Naive B cell (primary cell): ENCODE measurements around the gene SAG. TPM values are rescaled to one million over a fixed set of nuclear protein-coding genes. Genes with fewer than 3 reads are reported as not detected.
"Not testable (repeated sequence)": the region's sequence is repeated elsewhere in the genome, so short reads cannot be mapped to it uniquely, and the experiment has no call there.

Experiments used
- ATAC-seq, 2 donors: fragments of 150-1000 bp; cut with Tn5 transposase; 2 replicates each; pipeline ENCODE4 v1.10.0; 2021; ENCODE audit warnings: low read depth in 2 of 2, mild to moderate bottlenecking in 2 of 2, moderate library complexity in 2 of 2
- DNase-seq: peaks from one replicate; pipeline ENCODE4 v3.0.0; 2022
- H3K27ac Mint-ChIP-seq, 6 donors: one replicate each; pipeline ENCODE4 v1.8.0; 2020 to 2022; ENCODE audit warnings: mild to moderate bottlenecking in 6 of 6, mixed read lengths in 6 of 6, moderate library complexity in 5 of 6, inconsistent platforms in 2 of 6
- H3K27me3 Mint-ChIP-seq, 3 donors: one replicate each; pipeline ENCODE4 v1.8.0; 2021 to 2022; ENCODE audit warnings: mixed read lengths in 3 of 3, mild to moderate bottlenecking in 1 of 3
- H3K36me3 Mint-ChIP-seq, 2 donors: one replicate each; pipeline ENCODE4 v1.8.0; 2020 to 2022; ENCODE audit warnings: mixed read lengths in 2 of 2, inconsistent platforms in 1 of 2, mild to moderate bottlenecking in 1 of 2
- H3K4me1 Mint-ChIP-seq, 3 donors: one replicate each; pipeline ENCODE4 v1.8.0; 2020 to 2022; ENCODE audit warnings: mixed read lengths in 3 of 3, inconsistent platforms in 1 of 3, mild to moderate bottlenecking in 1 of 3, moderate library complexity in 1 of 3
- H3K4me3 Mint-ChIP-seq, 8 donors: one replicate each; pipeline ENCODE4 v1.8.0; 2020 to 2022; ENCODE audit warnings: mild to moderate bottlenecking in 8 of 8, mixed read lengths in 8 of 8, moderate library complexity in 8 of 8, inconsistent platforms in 2 of 8
- H3K9me3 Mint-ChIP-seq, 7 donors: one replicate each; pipeline ENCODE4 v1.8.0; 2020 to 2022; ENCODE audit warnings: mixed read lengths in 7 of 7, mild to moderate bottlenecking in 5 of 7, inconsistent platforms in 2 of 7, moderate library complexity in 1 of 7
- polyA plus RNA-seq, 6 donors: library from polyadenylated mRNA; unstranded; fragments of 300-500 nt; fragmentation: Illumina TruSeq; gene quantifications; one replicate each; pipeline ENCODE4 v1.2.3, GENCODE V29; 2021; ENCODE audit warnings: low read depth in 6 of 6

SAG gene
- polyA plus RNA-seq, 6 donors from 2014 or later: not detected

DNA sequence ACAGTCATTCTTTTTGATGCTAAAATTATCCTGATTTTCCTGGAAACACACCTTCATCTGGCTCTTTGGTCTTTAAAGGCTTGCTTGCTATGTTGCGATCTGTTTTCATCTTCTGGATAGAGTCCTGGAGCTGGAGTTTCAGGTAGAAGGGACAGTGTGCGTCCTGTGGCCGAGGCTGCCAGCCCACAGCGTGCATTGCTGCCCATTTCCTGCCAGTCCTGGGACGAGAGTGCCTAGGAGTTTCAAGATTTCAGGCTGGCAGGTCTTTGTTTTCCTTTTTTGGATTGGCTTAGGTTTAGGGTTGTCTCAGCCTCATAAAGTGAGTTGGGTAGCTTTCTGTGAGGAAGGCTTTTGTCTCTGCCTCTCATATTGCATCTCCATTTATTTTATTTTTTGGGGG lies 61.1 kb downstream of the SAG start:
- Mint-ChIP-seq H3K4me3 (peak overlapping the region; percentile 2 to 60 (median 50)), H3K27me3 (no peaks in the 10 kb centered on the region), H3K4me1 (peaks cover 63 to 91% (median 90%) of the 10 kb centered on the region in 3 donors), H3K36me3 (peaks cover 28 to 31% of the 10 kb centered on the region in 2 donors), H3K9me3 (peaks cover 2 to 12% (median 9%) of the 10 kb centered on the region in 7 donors), H3K27ac (peak overlapping the region in 5 of 6 donors; percentile 56 to 97 (median 93))
- ATAC-seq: no peak
- no peak for DNase-seq

DNA sequence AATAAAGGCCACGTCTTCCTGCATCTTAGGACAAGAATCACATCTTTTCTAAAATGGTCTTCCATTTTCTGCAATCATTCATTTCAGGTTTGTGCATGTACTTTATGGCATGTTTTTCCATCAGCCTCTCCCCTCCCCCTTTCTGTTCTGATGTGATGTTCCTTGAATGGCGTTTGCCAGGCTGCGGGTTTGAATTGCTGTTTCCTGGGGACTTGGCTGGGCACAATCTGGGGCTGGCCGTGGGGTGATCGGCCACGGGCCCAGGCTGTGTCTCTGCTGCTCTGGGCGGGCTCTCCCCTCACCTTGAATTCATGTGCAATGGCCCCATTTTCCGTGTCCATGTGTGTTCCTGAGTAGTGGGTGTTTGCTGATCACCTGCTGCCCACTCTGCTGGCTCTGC lies 61.8 kb downstream of the SAG start:
- no peak for DNase-seq
- Mint-ChIP-seq H3K27me3 (no peaks in the 10 kb centered on the region), H3K4me3 (peak overlapping the region in 7 of 8 donors; percentile 2 to 85 (median 74)), H3K36me3 (peaks cover 21 to 24% of the 10 kb centered on the region in 2 donors), H3K27ac (peak overlapping the region; percentile 87 to 97 (median 92)), H3K4me1 (peaks cover 58 to 92% (median 84%) of the 10 kb centered on the region in 3 donors), H3K9me3 (peaks cover 0 to 5% (median 3%) of the 10 kb centered on the region in 7 donors)
- no peak for ATAC-seq

DNA sequence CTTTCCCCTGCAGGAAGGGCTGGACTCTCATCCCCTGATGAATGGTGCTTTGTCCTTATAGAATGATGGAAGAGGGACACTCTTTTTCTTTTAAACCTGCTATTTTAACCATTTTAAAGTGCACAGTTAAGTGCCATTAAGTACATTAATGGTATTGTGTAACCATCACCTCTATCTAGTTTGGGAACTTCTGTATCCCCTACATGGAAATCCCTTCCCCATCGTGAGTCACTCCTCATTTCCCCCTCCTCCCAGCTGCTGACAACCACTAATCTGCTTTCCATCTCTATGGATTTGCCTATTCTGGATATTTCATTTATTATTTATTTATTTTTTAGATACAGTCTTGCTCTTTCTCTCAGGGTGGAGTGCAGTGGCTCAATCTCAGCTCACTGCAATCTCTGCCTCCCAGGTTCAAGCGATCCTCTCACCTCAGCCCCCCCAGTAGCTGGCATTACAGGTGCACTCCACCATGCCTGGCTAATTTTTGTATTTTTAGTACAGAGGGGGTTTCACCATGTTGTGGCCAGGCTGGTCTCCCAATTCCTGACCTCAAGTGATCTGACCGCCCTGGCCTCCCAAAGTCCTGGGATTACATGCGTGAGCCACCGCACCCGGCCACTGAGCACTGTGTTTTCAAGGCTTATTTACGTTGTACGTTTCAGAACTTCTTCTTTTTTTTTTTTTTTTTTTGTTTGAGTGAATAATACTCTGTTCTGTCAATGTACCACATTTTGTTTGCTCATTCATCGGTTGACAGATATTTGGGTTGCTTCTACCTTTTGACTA lies 62.5 kb downstream of the SAG start:
- Mint-ChIP-seq H3K36me3 (peaks cover 16 to 18% of the 10 kb centered on the region in 2 donors), H3K9me3 (peaks cover 0 to 2% (median 0%) of the 10 kb centered on the region in 7 donors), H3K4me1 (peaks cover 55 to 95% (median 84%) of the 10 kb centered on the region in 3 donors), H3K27ac (peak overlapping the region; percentile 83 to 94 (median 92)), H3K4me3 (peak overlapping the region; percentile 66 to 88 (median 76)), H3K27me3 (no peaks in the 10 kb centered on the region)
- no peak for DNase-seq
- peak; percentile 64 to 82 for ATAC-seq

DNA sequence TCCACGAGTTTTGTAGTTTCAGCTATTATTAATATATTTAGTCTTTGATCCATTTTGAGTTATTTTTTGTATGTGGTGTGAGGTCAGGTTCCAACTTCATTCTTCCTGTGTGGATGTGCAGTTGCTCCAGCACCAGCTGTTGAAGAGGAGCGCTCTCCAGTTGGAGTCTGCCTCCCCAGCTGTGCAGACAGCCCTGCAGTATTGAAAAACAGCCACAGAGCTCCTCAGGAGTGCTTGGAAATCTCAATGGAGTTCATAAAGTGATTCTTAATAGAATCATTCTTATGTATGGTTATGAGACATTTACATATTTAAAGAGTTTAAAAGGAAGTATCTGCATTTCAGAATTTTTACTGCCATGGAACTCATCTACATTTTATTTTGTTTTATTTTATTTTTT lies 64.0 kb downstream of the SAG start:
- H3K4me1 Mint-ChIP-seq: peaks cover 57 to 91% (median 81%) of the 10 kb centered on the region in 3 donors
- peaks cover 0 to 2% (median 0%) of the 10 kb centered on the region in 7 donors for H3K9me3 Mint-ChIP-seq
- no peaks in the 10 kb centered on the region for H3K27me3 Mint-ChIP-seq
- ATAC-seq (no peak), DNase-seq (no peak)
- H3K27ac Mint-ChIP-seq: peak overlapping the region in 5 of 6 donors; percentile 22 to 87 (median 77)
- H3K36me3 Mint-ChIP-seq: peaks cover 7 to 16% of the 10 kb centered on the region in 2 donors
- H3K4me3 Mint-ChIP-seq: peak overlapping the region in 7 of 8 donors; percentile 23 to 64 (median 45)

DNA sequence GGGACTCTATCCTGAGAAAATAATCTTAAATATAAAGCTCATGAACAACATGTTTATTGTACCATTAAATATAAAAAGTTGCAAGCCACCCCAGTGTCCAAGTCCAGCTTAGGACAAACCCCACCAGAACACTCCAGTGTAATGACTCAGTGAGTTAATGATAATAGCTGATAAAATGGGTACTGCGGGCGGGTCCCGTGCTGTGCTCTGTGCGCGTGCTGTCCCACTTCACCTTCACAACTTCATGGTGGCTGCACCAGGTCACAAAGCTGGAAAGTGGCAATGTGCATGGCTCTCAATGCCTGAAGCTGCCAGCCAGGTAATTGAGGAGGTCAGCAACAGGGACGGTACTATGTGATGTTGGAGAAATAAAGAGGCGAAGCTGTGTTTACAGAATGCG lies 65.2 kb downstream of the SAG start:
- Mint-ChIP-seq H3K4me3 (peak overlapping the region in 3 of 8 donors; percentile 20 to 74 (median 21)), H3K27me3 (no peaks in the 10 kb centered on the region), H3K4me1 (peaks cover 56 to 89% (median 75%) of the 10 kb centered on the region in 3 donors), H3K27ac (peak overlapping the region in 5 of 6 donors; percentile 20 to 90 (median 41)), H3K9me3 (no peaks in the 10 kb centered on the region), H3K36me3 (peaks cover 9 to 11% of the 10 kb centered on the region in 2 donors)
- ATAC-seq: no peak
- DNase-seq: no peak

DNA sequence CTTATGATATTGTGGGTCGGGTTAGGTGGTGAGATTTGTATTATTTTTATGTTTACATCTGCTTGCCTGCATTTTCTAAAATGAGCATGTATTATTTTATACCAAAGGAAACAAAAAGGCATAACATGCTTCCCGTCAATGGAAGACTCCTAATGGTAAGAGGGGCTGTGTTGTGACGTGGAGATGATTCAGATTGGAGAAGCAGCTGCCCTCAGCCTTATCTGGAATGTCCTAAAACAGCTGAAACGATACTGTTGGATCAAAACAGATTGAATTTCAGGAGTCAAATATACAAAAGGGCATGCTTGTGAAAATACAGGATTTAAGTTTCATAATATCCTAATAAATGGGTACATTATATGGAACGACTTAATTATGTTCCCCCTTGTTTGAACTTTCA lies 65.7 kb downstream of the SAG start:
- H3K36me3 Mint-ChIP-seq: peaks cover 9 to 11% of the 10 kb centered on the region in 2 donors
- no peaks in the 10 kb centered on the region for H3K27me3 Mint-ChIP-seq
- ATAC-seq: no peak
- H3K27ac Mint-ChIP-seq: peak overlapping the region in 3 of 6 donors; percentile 72 to 90 (median 75)
- no peak for DNase-seq
- H3K4me1 Mint-ChIP-seq: peaks cover 55 to 84% (median 71%) of the 10 kb centered on the region in 3 donors
- no peaks in the 10 kb centered on the region for H3K9me3 Mint-ChIP-seq
- H3K4me3 Mint-ChIP-seq: peak overlapping the region in 1 of 8 donors; percentile 74

DNA sequence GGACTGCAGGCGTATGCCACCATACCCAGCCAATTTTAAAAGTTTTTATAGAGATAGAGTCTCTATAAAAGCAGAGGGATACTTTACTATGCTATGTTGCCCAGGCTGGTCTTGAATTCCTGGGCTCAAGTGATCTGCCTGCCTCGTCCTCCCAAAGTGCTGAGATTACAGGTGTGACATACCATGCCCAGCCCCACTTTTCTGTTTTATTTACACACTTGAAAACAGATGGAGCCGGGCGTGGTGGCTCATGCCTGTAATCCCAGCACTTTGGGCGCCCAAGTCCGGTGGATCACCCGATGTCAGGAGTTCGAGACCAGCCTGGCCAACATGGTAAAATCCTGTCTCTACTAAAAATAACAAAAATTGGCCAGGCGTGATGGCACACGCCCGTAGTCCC lies 67.2 kb downstream of the SAG start:
- Mint-ChIP-seq H3K27ac (peak overlapping the region in 1 of 6 donors; percentile 80), H3K36me3 (peaks cover 9 to 11% of the 10 kb centered on the region in 2 donors), H3K4me1 (peaks cover 58 to 84% (median 71%) of the 10 kb centered on the region in 3 donors)
- not testable (repeated sequence) for DNase-seq, ATAC-seq, H3K27me3 Mint-ChIP-seq, H3K4me3 Mint-ChIP-seq, H3K9me3 Mint-ChIP-seq

DNA sequence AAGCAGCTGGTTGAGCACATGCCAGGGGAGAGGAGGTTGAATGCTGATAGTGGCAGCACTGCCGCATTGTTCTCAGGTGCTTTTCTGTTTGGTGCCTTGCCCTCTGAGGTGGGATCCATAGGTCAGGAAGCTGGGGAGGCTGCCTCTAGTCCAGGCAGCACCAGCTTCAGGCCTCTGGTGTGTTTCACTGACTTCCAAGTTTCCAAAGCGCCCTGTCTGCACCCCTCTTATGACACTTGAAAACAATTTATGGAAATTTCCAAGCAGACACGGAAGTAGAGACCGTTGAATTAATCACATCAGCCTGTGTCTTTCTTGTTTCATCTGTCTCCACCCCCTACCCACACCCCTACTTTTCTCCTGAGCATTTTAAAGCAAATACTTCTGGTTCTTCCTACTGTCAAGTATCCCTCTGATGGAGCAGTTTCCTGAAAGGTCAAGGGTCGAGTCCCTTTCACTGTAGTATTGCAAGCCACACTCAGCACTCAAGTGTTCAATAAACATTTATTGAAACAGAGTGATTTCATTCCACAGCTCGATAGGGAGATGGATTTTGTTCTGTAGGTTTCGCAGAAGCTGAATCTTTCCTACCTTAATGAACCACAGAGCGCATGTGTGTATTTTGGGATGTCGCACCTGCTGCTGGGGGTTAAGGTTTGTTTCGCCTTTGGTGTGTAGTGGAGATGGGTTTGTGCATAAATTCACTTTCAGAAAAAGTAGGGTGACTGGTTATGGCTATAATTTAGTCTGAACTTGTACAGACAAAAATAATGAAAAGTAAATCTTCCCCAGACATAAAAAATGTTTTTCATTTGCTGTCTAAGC lies 68.1 kb downstream of the SAG start:
- ATAC-seq (no peak), DNase-seq (no peak)
- Mint-ChIP-seq H3K36me3 (peaks cover 9 to 11% of the 10 kb centered on the region in 2 donors), H3K4me1 (peaks cover 61 to 85% (median 72%) of the 10 kb centered on the region in 3 donors), H3K27ac (peak overlapping the region; percentile 26 to 90 (median 64)), H3K27me3 (no peaks in the 10 kb centered on the region), H3K9me3 (no peaks in the 10 kb centered on the region), H3K4me3 (peak overlapping the region in 4 of 8 donors; percentile 12 to 43 (median 20))

DNA sequence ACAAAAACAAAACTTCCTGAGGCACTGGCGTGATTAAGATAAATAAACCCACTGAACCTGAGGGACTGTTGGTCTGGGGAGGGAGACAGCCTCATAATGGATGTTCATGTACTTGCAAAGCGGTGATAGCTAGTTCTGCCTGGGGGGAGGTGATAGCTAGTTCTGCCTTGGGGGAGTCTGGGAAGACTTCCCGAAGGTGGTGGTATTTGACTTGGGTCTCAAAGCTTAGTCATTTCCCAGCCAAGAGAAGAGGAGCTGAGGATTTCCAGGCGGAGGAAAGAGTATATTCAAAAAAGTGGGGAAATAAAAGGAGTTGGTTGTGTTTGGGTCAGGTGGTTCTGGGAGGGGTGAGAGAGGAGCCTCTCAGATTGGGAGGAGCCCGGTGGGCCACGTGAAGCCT lies 71.4 kb downstream of the SAG start:
- Mint-ChIP-seq H3K36me3 (peaks cover 0 to 14% of the 10 kb centered on the region in 2 donors), H3K4me1 (peaks cover 67 to 88% (median 75%) of the 10 kb centered on the region in 3 donors), H3K27ac (peak overlapping the region; percentile 75 to 99 (median 96)), H3K27me3 (no peaks in the 10 kb centered on the region), H3K9me3 (no peaks in the 10 kb centered on the region), H3K4me3 (peak overlapping the region; percentile 66 to 89 (median 81))
- ATAC-seq (no peak), DNase-seq (no peak)

DNA sequence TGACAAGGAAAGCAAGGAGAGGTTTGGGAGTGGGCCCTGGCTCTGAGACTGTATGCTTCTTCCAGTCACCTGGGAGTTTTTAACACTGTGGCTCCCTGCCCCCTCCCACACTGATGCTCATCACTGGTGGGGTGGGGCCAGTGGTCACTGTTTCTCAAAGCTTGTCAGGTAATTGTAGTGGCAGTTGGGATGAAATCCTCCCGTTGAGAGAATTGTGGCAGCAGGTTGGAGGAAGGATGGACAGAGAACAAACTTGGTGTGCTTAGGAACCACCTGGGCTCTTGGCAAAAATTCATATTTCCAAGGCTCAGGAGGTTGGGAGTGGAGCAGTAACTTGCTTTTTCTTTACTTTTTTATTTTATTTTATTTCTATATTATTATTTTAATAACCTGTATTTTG lies 71.8 kb downstream of the SAG start:
- Mint-ChIP-seq H3K4me3 (peak overlapping the region; percentile 66 to 89 (median 80)), H3K9me3 (no peaks in the 10 kb centered on the region), H3K27ac (peak overlapping the region; percentile 85 to 99 (median 98)), H3K4me1 (peaks cover 71 to 88% (median 79%) of the 10 kb centered on the region in 3 donors), H3K36me3 (peaks cover 0 to 18% of the 10 kb centered on the region in 2 donors), H3K27me3 (no peaks in the 10 kb centered on the region)
- DNase-seq: no peak
- ATAC-seq: no peak

DNA sequence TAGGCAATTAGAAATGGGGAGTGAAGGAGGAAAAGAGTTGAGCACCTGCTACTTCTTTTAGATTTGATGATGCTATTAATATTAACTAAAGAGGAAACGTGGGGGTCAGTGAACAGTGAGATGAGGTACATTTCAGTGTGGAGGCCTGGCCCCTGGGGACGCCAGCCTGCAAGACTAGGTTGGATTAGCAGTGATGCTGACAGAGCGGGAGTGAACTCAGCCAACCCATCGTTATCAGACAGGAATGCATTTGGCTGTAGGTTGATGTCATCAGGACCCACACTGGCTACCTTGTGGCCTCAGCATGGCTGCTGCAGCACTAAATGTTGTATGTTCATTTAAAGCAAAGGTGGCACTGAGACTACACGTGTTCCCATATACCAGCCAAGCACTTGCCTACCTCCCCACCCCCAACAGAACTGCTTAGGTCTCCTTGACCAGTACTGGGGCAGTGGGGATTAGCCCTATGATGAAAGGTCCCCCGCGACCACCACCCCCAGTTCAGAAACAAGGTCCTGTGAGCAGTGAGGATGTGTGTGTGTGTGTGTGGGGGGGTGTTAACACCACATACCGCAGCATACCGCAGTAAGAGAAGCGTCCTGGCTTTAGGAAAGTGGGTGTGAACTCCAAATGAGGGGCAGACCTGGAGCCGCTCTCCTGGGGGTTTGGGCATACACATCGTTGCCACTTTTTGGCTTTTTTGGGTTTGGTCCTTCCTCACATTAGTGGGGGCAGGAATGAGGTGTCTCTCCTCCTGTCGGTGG lies 72.7 kb downstream of the SAG start:
- peak; percentile 80 for DNase-seq
- peak overlapping the region; percentile 52 to 98 (median 96) for H3K27ac Mint-ChIP-seq
- peak overlapping the region; percentile 60 to 89 (median 82) for H3K4me3 Mint-ChIP-seq
- peaks cover 0 to 18% of the 10 kb centered on the region in 2 donors for H3K36me3 Mint-ChIP-seq
- no peaks in the 10 kb centered on the region for H3K9me3 Mint-ChIP-seq
- H3K4me1 Mint-ChIP-seq: peaks cover 77 to 88% (median 82%) of the 10 kb centered on the region in 3 donors
- H3K27me3 Mint-ChIP-seq: no peaks in the 10 kb centered on the region
- peak; percentile 93 for ATAC-seq

DNA sequence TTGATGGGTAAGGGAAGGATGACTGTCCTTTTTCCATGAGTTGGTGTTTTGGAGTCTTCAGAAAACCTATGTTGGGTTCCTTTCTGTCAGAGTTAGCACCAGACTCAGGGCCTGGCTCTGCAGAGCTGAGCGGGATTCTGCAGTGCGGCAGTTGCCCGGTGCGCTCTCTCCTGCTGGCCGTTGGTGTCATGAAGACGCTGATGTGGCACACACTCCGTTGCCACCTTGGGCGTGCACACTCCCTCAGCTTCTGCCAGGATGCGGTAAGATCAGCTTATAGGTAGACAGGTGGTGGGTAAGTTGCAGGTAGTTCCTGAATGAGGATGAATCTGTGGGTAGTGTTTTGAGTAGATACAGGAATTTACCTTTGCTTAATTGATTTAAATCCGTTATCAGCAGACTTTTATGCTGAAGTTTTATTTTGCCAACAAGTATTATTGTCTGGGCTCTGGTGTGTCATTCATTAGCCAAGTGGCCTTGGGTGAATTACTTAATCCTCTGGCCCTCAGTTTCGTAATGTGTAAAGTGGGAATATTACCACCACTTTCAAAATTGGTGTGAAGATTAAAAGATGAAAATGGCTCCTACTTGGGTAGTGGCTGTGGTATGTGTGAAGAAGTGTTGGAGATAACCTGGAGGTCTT lies 73.5 kb downstream of the SAG start:
- H3K4me3 Mint-ChIP-seq: peak overlapping the region in 7 of 8 donors; percentile 71 to 89 (median 83)
- ATAC-seq: no peak
- H3K4me1 Mint-ChIP-seq: peaks cover 77 to 88% (median 82%) of the 10 kb centered on the region in 3 donors
- peak overlapping the region; percentile 52 to 98 (median 96) for H3K27ac Mint-ChIP-seq
- H3K27me3 Mint-ChIP-seq: no peaks in the 10 kb centered on the region
- H3K9me3 Mint-ChIP-seq: no peaks in the 10 kb centered on the region
- peaks cover 0 to 18% of the 10 kb centered on the region in 2 donors for H3K36me3 Mint-ChIP-seq
- no peak for DNase-seq
